Measurements from ENCODE around the gene SOBP.
"Not testable (repeated sequence)": the region's sequence is repeated elsewhere in the genome, so short reads cannot be mapped to it uniquely, and the experiment has no call there.

Gene SOBP

DNA sequence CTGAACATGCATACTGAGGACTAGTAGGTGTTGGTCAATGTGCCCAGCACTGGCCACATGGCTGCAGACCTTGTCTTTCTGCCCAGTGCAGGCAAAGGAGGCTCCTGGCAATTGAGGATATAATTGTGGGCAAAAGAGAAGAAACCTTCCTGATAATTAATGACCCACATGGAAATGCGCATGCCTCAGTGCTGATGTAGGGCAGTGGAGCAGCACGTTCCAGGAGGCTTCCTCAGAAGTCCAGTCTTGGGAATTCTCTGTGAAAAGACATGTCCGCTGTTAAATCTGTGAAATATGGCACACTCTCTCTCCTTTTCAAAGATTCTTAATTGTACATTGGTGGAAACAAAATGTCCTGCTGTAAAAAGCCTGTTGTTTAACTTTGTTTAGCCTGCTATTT is 34.7 kb downstream of the SOBP start:
- DNase-seq, result no peak

DNA sequence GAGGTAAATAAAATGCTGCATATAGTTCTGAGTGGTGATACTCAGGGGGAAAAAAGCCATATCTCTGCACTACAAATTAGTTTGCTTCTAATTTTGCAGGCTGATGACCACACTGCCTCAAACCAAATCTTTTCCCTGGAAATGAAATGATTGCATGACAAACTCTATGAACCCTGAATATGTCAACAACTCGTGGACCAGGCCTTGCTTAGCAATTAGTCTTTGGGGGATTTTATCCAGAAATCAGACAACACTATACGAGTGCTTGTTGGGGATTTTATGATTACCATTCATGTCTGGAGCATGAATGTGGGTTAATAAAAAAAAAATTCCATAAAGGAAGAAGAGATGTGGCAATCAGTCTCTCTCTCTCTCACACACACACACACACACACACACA is 42.0 kb downstream of the SOBP start:
- no peak for DNase-seq

DNA sequence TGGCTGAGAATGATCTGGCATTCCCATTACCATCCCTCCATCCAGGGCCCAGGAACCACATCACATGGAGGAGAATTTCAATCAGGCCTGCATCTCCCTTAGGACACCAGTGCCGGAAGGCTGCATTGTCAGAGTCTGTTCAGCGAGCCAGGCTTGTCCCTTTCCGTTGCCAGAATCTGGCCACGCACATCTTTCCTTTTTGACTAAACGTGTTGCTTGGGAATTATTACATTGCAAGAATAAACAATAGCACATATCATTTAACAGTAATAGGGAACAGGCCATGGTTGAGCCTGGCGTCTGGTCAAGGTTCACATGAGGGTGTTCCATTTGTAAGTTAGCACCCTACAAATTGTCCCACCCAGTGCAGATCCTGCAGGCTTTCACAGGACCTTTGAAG is 42.8 kb downstream of the SOBP start:
- no peak for DNase-seq

DNA sequence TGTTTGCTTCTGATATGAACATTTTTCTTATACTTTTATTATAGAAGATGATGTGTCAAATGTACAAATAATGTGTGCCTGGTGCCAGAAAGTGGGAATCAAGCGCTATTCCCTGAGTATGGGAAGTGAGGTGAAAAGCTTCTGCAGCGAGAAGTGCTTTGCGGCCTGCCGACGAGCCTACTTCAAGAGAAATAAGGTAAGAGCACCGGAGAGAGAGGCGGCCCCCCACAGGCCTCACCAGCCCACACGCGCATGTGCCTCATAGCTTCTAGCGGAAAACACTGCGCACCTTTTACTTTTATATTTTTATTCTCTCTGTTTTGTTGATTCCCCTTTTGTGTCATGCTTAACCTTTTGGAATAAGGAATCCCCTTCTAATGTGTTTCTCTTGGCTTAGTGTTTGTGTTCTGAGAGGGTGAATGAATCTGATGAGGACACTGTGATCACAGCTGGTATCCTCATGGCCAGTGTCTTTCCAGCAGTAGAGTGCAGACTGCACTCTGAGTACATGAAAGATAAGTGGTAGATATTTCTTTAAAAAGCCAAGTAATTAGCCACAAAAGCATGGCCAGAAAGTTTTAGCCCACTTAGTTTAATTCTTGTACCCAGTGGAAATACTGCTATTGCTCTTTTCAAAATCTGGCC is 43.6 kb downstream of the SOBP start:
- no peak for DNase-seq

DNA sequence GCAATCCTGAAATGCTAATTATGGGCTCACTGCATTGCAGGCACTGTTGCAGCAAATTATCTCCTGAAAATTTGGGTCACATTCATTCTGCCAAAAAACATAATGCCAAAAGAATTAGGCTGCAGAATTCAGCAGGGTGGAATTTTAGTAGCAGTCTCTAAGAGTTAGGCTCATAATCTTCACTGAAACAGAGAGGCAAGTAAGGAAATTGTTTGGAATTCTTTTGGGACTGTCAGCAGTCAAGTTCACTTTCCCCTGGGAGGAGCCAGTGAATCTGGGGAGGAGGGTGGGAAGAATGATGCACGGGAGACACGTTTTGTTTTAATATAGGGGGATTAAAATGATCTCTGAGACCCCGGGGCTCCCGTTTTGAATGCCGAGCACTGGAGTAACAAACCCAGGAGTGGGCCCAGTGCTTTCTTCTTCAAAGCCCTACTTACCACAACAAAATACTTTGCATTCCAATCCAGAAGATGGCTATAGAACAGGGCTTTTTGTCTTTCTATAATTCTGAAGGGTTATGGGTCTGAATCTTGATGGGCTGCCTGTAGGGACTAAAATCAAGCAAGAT is 44.7 kb downstream of the SOBP start:
- DNase-seq, result no peak

DNA sequence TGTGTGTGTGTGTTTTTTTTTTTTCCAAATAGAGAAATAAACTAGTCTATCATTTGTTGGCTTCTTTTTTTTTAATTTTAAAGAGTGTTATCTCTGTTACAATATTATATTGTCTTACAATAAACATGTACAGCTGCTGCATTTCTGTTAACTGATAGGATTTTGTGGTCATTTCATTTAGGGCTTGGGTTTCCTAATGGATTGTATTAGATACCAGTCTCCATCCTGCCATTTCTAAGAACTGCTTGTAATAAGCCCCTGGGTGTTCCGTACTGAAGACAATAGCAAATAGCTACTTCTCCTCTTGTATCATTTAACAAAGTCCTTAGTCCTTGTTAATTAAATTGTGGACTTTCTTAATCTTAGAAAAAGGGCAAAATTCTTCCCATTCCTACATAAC is 45.7 kb downstream of the SOBP start:
- no peak for DNase-seq

DNA sequence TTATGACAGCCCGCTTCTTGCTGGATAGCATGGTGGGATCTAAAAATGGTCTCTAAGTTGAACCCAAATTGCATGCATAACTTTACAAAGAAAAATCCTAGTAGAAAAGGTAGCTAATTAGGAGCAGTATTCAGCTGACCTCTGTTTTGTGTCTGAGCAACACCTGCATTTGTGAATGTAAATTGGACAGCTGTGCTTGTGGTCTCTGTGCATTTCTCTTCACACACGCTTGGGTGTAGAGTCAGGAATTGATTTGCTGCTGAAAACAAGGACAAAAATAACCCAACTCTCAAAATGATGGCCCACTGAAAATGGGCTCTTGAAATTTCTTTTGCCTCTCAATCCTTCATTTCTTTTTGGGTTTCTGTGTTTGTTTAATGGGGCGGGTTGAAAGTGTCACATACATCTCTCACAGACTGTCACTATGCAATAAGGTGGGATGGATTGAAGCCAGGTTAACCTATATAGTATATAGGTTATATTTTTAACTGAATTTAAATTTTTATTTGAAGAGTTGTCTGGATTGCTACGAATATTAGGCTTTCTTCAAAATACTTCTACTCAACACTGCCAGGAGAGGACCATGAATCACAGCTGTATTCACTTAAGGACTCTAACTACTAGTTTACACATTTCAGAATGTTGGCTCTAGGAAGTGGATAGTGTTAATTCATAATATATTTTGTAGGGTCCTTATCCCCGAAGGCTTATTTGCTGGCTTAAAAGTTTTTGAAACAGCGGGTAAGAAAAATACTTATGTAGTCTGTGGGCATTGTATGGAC is 46.5 kb downstream of the SOBP start:
- DNase-seq, result peak in 1 of 2 experiments; percentile 5

DNA sequence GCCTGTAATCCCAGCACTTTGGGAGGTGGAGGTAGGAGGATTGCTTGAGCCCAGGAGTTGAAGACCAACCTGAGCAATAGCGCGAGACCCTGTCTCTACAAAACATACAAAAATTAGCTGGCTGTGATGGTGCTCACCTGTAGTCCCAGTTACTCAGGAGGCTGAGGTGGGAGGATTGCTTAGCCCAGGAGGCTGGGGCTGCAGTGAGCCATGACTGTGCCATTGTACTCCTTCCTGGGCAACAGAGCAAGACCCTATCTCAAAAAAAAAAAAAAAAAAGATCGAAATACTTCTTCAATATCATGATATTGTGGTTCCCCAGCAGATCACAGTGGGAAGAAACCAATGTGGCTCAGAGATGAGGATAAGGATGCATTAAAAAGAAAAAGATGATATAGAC is 47.6 kb downstream of the SOBP start:
- no peak for DNase-seq

DNA sequence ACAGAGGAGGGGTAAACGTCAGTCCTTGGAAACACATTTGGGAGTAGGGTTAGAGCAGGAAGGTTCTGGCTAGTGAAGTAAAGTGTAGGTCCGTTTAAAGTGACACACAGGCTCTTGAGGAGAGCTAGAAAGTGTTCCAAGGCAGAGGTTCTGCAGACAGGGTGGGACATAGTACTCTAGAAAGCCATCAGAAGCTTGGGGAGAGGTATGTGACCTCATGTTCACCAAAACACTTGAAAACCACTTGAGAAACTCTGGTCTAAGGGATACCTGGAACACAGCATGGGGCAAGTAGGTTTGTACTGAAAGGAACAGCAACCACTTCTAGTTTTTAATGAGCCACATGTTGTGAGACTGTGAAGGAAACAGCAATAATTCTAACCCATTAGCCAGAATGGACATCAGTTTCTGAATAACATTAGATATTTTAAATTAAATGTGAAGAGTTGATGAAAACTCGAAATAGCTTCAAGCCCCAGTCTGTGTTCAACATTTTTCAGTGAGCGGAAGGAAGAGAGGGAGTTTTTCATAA is 49.0 kb downstream of the SOBP start:
- DNase-seq, result no peak

DNA sequence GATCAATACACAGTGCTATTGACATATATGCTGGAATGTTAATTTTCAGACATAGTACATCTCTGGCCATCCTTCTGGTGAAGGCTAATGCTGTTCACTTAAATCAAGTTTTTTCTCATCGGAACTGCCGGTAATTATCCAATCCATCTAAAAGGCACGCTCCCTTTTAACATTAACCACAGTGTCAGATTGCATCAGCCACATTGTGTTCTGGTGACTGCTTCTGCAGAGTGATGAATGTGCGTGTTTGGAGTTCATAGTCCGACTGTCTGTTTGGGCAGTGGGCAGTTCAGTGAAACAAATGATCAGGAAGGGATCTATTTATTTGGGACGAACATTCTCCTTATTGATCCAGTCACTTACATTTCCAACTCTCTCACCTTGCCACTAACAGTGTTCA is 49.5 kb downstream of the SOBP start:
- peak in 1 of 2 experiments; percentile 41 for DNase-seq

DNA sequence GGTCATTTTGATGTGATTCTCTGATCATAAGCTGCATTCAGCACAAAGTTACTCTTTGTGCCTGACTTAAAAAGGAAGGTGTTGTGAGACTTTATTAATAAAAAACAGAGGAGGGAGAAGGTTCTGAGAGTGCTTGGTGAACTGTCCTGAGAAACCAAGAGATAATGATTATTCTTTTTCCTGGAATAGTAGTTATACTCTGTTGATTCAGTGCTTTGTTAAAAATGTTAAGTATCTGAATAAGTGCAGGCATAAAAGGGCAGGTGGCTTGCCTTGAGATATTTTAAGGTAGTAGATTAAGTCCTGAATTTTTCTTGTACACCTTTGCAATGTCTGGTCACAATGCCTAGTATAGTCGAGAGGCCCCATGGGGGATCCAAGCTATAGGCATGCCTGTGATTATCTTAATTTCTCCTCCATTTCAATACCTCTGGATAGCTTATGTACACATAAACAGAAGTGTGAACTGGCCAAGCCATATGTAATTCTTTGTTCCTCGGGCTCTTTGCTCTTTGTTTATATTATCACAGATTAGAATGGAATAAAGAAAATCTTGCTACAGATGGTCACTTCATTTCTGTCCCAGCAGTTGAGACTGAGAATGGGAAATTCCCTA is 50.0 kb downstream of the SOBP start:
- no peak for DNase-seq

DNA sequence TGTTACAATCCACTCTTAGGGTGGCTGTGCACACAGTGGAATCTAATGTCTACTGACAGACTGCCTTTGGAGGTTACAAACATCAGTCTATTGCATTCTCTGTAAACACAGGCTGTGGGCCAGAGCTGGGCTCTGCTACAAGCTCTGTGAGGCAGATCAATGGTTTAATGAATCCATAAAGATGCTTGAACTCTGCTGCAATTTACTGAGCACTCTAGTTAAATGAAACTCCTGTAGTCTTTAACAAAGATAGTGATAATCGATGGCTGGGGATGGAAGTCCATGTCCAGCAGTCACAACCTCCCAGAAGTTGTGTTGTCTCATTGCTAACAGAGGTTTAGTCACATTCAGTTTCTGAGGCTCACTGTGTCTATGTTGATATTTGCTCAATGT is 50.5 kb downstream of the SOBP start:
- no peak for DNase-seq

DNA sequence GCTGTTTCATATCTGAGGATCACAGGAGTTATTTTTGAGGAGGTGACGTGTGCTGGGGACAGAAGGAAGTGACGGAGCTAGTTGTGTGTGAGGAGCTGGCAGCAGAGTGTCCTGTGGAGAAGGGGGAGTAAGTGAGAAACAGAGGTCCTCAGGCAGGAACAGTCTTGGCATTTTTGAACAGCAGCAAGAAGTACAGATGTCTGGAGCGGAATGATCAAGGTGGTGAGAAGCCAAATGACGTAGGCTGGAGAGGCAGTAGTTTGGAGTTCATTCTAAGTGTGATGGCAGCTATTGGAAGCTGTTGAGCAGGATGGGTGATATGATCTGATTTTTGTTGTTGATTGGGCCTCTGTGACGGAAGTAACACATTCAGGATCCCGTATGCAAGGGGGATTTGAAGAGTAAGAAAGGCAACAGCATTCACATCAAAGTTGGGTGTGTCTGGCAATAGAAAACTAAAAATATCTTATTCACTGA is 52.3 kb downstream of the SOBP start:
- no peak for DNase-seq

DNA sequence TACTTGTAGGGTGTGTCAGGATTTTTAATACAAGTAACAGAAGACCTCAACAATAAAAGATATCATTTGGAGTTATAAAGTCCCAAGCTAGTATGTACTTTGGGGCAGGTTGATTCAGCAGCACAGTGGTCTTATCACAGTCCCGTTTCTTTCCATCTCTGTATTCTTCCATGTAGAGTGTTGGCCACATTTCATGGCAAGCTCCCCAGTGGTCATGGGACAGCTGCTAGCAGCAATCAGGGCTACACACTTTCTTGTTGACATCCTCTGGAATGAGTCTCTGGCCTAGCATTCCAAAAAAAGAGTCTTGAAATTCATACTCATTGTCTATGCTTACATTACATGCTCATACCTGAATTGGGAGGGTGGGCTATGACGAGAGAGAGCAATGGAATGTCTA is 53.2 kb downstream of the SOBP start:
- DNase-seq, result no peak

DNA sequence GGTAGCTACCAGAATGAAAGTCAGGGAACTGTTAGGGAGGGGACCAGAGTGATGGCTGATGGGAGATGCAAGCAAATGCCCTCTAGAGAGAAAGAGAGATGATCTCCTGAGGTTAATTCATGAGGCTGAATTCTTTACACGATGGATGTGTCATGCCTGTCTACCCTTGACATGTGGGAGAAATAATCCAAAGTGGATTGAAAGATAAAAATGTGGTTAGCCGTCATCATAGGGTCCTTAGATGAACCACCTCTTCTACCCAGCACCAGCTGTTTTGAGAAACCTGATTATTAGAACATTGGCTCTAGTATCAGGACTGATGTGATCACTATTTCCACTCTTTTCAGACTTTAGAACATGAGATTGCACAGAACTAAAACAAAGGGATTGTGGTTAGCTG is 53.6 kb downstream of the SOBP start:
- DNase-seq, result no peak

DNA sequence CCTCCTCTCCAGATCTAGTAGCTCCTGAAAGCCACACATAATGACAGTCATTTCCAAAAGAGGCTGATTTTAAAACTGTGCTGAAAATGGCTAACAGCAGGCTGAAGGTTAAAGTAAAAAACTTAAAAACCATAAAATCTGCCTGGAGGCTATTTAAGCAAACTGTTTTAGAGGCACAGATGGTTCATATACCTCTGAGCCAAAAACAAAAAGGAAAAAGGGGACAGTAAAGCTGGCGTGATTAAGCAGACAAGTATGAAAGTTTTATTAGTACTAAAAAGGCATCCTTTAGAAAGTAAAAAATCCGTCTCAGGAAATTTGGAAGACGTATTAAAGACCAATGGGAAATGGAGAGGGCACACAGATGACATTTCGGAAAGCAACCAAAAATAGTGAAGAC is 55.8 kb downstream of the SOBP start:
- DNase-seq, result no peak

DNA sequence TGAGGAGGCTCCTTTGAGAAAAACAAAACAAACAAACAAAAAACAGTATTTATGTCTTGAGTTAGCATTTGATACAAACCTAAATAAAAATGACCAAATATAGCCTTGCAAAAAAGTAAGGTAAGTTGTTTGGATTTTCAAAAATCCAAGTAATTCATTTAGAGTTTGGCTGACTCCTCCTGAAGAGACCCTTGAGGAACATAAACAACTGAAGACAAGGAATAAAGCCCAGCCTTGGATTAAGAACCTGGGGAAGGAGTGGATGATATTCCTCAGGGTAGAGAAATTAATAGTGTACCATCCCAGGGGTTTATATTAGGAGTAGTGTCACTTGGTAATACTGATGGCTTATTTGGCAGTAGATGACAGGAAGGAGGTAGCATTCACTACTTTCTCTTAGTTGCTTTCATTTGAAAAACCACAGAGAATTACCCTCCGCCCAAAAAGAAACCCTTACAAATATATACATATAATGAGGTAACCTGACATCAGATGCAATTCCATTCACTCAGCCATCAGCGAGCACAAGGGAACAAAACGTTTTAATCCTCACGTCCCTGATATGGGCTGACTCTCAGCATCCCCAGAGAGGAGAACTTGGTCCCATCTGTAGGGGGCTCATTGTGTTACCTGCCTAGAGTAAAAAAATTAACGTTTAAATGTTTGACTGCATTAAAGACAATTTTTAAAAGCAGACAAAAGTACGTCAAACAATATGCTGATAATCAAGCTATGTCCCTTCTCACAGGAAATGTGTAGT is 57.0 kb downstream of the SOBP start:
- DNase-seq, result no peak

DNA sequence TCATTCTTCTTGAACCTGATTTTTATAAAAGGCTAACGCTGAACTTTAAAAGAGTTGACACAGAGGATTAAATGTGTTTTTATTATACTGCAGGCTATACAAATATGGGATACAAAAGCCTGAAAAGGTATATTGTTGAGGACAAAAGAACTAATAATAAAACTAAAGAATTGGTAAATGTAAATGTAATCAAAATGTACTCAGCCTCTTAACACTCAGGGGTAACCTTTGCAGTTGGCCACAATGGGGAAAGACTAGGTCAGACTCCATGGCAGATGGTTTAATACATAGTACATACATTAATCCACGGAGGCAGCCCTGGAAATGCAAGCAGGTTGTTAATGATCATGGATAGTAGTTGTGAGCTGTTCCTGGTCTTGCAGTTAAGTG is 57.5 kb downstream of the SOBP start:
- no peak for DNase-seq

DNA sequence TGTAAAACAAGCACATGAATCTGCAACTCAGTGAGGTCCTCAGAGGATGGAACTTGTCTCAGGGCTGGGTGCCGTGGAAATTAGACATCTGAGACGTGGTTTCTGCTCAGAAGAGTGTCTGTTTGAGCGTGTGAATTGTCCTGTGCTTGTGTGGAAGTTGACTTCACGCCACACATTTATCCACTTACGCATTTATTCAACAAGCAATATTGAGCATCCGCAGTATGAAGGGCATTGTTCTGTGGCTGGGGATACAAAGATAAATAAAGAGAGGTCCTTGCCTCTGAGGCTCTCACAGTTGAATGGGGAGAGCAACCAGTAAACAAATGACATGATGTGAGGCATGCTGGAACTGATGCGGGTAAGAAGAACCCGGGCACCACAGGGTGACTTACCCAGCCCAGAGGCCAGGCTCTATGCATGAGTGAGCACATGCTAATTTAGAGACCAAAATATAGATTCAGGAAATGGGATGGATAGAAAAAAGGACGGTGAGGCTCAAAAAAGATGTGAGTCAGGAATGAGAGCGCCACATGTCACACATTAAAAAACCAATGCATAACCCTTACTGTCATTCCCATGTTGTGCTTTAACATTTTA is 60.4 kb downstream of the SOBP start:
- DNase-seq, result peak; percentile 53 to 86

DNA sequence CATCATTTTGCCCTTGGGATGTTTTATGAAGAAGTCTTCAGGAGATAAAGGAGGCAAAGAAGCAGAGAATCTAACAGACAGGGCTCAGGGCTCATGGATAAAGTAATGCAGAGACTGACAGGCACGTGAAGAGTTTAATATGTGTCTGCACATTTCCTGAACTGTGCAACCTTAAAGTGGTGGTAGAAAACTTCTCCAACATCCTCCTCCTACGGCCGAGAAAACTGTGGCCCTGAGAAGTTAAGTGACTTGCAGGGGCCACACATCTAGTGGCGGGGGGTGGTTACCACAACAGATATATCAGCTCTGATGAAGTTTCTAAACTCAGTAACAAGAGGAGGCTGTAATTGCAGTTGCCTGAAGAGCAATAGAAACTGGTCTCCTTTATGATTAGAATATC is 61.0 kb downstream of the SOBP start:
- no peak for DNase-seq

DNA sequence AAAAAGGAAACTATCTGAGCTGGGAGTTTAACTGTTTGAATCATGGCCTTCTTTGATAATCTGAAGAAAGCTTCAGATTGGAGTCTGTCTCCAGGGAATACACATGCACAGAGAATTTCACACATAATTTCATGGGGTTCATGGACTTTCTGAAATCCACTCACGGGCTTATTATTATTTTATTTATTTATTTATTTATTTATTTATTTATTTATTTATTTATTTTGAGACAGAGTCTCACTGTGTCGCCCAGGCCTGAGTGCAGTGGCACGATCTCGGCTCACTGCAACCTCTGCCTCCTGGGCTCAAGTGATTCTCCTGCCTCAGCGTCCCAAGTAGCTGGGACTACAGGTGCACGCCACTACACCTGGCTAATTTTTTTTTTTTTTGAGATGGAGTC is 63.2 kb downstream of the SOBP start:
- DNase-seq, result not testable (repeated sequence)

DNA sequence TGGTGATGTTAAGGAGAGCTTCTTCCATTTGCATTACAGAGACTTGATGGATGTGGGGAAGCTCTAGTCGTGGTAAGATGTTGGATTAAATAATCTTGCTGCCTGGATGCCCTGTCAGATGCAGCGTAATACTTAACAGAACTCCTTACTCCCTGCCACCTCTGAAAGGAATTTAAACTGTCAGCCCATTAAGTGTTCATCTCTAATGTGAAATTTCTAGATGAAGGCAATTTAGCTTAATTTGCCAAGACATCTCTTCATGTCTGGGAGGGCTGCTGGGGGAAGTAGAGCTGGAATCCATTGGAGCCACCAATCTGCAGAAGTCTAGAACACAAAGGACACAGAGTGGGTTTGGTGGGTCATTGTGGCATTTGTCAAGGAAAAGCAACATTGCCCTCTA is 64.4 kb downstream of the SOBP start:
- DNase-seq, result no peak
